Osteocyte (in vitro differentiated cells): Measurements from ENCODE around the gene GABRG3. TPM values are rescaled to one million over a fixed set of nuclear protein-coding genes. Genes with fewer than 3 reads are reported as not detected.

Source experiments
- DNase-seq: peaks from one replicate; pipeline ENCODE4 v3.0.0; 2021; ENCODE audit warnings: mixed read lengths; ENCODE audit not compliant: unreplicated experiment; ENCODE audit errors: extremely low spot score
- H3K27ac Mint-ChIP-seq: one replicate; pipeline ENCODE4 v1.8.0; 2021; ENCODE audit warnings: mild to moderate bottlenecking, mixed read lengths; ENCODE audit not compliant: unreplicated experiment
- H3K27me3 Mint-ChIP-seq: one replicate; pipeline ENCODE4 v1.8.0; 2021; ENCODE audit warnings: mixed read lengths; ENCODE audit not compliant: unreplicated experiment
- H3K36me3 Mint-ChIP-seq: one replicate; pipeline ENCODE4 v1.8.0; 2021; ENCODE audit warnings: mixed read lengths; ENCODE audit not compliant: unreplicated experiment
- H3K4me1 Mint-ChIP-seq: one replicate; pipeline ENCODE4 v1.8.0; 2021; ENCODE audit warnings: mixed read lengths; ENCODE audit not compliant: unreplicated experiment
- H3K4me3 Mint-ChIP-seq: one replicate; pipeline ENCODE4 v1.8.0; 2021; ENCODE audit warnings: mild to moderate bottlenecking, moderate library complexity, mixed read lengths; ENCODE audit not compliant: unreplicated experiment
- H3K9me3 Mint-ChIP-seq: one replicate; pipeline ENCODE4 v1.8.0; 2021; ENCODE audit warnings: mixed read lengths; ENCODE audit not compliant: unreplicated experiment
- total RNA-seq: library from RNA; stranded (reverse); gene quantifications from 2 replicates; pipeline ENCODE4 v1.2.1, GENCODE V29; 2021
- TF ChIP-seq, protein P1 (sequence below): fragments of 200-600 bp; sonication (generic); IDR thresholded peaks from 2 replicates; pipeline ENCODE4 v1.5.0; 2021; ENCODE audit warnings: antibody characterized with exemption, mild to moderate bottlenecking, moderate library complexity

The GABRG3 gene
- total RNA-seq, 1 donor from 2014 or later, result 0.19 TPM

DNA sequence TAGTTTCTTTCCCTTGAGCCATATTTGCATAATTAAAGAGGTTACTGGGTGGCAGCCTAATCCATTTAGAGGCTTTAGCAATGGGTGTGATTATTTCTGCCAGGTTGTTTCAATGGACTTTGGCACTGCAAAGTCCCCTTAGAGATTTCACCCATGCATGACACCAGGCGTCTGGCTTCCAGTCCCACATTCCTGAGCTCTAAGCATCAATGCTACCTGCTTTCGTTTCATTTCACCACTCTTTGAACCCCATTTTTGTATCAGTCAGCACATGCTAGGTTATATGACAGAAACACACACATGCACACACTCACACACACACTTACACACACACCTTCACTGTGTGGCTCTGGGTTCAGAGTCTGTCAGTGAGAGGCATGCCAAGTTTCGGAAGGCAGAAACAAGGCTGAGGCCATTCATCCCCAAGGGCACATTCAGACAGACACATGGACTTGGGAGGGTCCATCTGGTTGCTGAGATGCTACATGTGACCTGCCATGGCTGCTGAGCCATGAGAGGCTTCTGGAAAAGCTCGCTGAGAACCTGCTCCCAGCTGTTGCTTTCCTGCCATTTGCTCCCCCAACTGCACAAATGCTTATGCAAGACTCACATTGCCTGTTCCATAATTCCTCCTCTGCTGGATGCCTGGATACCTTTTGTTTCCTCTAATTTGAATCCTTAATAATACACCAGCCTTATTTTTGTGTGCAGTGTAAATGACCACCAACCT lies 354.1 kb downstream of the GABRG3 start:
- TF ChIP-seq, protein P1, sequence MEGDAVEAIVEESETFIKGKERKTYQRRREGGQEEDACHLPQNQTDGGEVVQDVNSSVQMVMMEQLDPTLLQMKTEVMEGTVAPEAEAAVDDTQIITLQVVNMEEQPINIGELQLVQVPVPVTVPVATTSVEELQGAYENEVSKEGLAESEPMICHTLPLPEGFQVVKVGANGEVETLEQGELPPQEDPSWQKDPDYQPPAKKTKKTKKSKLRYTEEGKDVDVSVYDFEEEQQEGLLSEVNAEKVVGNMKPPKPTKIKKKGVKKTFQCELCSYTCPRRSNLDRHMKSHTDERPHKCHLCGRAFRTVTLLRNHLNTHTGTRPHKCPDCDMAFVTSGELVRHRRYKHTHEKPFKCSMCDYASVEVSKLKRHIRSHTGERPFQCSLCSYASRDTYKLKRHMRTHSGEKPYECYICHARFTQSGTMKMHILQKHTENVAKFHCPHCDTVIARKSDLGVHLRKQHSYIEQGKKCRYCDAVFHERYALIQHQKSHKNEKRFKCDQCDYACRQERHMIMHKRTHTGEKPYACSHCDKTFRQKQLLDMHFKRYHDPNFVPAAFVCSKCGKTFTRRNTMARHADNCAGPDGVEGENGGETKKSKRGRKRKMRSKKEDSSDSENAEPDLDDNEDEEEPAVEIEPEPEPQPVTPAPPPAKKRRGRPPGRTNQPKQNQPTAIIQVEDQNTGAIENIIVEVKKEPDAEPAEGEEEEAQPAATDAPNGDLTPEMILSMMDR, result no peak
- Mint-ChIP-seq H3K4me1 (peaks cover 16% of the 10 kb centered on the region), H3K27me3 (no peaks in the 10 kb centered on the region), H3K27ac (no peak overlapping the region), H3K4me3 (no peak overlapping the region), H3K36me3 (no peaks in the 10 kb centered on the region), H3K9me3 (peaks cover 3% of the 10 kb centered on the region)
- DNase-seq, result no peak

DNA sequence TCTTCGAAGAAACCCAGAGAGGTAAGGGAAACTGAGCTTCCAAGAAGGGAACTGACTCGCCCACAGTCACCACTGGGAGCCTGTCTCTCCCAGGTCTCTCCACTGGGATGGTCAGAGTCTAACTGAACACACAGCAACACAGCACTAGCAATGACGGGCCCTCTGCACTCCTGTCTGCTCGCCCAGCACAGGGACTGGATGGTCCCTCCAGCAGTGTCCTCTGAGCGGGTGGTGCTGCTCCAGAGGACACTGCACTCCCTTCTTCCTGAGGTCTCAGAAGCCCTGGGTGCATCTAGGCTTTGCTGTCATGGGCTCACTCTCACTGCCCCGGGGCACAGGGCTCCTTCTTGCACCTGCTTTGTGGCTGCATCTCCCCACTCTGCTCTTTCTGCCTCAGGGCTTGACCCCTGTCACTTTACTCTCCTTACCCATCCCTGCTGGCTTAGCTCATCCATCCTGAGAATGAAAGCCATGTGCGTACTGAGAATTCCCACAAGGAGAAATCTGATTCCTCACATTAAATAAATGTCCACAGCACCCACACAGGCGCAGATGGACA lies 356.6 kb downstream of the GABRG3 start:
- TF ChIP-seq, protein P1, result no peak
- H3K4me1 Mint-ChIP-seq, result peaks cover 16% of the 10 kb centered on the region
- no peak for DNase-seq
- no peaks in the 10 kb centered on the region for H3K36me3 Mint-ChIP-seq
- H3K4me3 Mint-ChIP-seq, result no peak overlapping the region
- H3K9me3 Mint-ChIP-seq, result peaks cover 3% of the 10 kb centered on the region
- H3K27me3 Mint-ChIP-seq, result no peaks in the 10 kb centered on the region
- no peak overlapping the region for H3K27ac Mint-ChIP-seq

GRCh38 chr15:27328186-27328585 lies 357.2 kb downstream of the GABRG3 start:
- peaks cover 3% of the 10 kb centered on the region for H3K9me3 Mint-ChIP-seq
- H3K36me3 Mint-ChIP-seq, result no peaks in the 10 kb centered on the region
- H3K27me3 Mint-ChIP-seq, result no peaks in the 10 kb centered on the region
- H3K4me1 Mint-ChIP-seq, result peaks cover 16% of the 10 kb centered on the region
- TF ChIP-seq, protein P1, result no peak
- no peak overlapping the region for H3K4me3 Mint-ChIP-seq
- no peak overlapping the region for H3K27ac Mint-ChIP-seq
- no peak for DNase-seq

DNA sequence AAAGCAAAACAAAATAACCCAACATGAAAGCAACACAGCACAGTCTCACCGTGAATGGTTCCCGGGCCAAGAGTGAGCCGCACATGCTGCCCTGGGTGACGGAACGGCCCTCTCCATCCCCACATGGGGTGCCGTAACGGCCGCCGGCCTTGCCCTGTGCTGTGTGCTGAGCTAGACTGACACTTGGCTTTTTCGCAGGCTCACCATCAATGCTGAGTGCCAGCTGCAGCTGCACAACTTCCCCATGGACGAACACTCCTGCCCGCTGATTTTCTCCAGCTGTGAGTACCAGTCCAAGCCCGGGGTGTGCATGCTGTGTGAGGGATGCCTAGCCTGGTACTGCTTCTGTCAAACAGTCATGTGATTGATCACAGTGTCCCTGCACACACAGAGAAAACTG lies 357.6 kb downstream of the GABRG3 start:
- no peak overlapping the region for H3K4me3 Mint-ChIP-seq
- no peaks in the 10 kb centered on the region for H3K27me3 Mint-ChIP-seq
- no peak overlapping the region for H3K27ac Mint-ChIP-seq
- peaks cover 3% of the 10 kb centered on the region for H3K9me3 Mint-ChIP-seq
- DNase-seq, result no peak
- TF ChIP-seq, protein P1, result no peak
- H3K4me1 Mint-ChIP-seq, result peaks cover 16% of the 10 kb centered on the region
- H3K36me3 Mint-ChIP-seq, result no peaks in the 10 kb centered on the region

DNA sequence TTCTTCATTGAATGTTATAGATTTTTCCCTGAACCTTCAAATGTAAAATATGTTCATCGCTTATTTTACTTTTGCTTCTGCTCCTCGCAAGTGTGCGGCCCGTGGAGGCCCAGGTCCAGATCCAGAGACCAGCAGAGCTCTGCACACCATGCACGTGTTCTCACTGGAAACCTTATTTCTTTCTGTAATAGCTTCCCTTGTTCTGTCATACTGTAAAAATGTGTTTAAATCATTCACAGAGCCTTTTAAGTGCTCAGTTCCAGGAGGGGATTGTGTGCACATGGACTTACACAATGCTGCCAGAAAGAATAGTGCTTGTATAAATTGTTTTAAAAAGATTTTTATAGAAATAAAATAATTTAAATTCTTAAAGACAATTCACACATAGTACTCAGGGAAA lies 359.3 kb downstream of the GABRG3 start:
- Mint-ChIP-seq H3K27ac (no peak overlapping the region), H3K4me3 (no peak overlapping the region), H3K27me3 (no peaks in the 10 kb centered on the region), H3K4me1 (peaks cover 16% of the 10 kb centered on the region), H3K9me3 (no peaks in the 10 kb centered on the region), H3K36me3 (no peaks in the 10 kb centered on the region)
- DNase-seq, result no peak
- TF ChIP-seq, protein P1, result no peak
